GM21360 (cell line): ENCODE results near the gene ZCWPW2.
A peak's percentile ranks its signal among the peaks of the same experiment; 100 is the strongest.

Experiments
- ATAC-seq: cut with Tn5 transposase; IDR thresholded peaks from one replicate; pipeline ENCODE4 v1.9.1; 2021; ENCODE audit warnings: mild to moderate bottlenecking, moderate library complexity; ENCODE audit not compliant: unreplicated experiment

ZCWPW2 gene

GRCh38 chr3:28349469-28350000 lies 1.0 kb downstream of the ZCWPW2 start:
- no peak for ATAC-seq

GRCh38 chr3:28376424-28376823 lies 27.9 kb downstream of the ZCWPW2 start:
- no peak for ATAC-seq

- no peak for ATAC-seq
These were observed 37.5 kb downstream of the ZCWPW2 start for GRCh38 chr3:28386049-28386448.

DNA sequence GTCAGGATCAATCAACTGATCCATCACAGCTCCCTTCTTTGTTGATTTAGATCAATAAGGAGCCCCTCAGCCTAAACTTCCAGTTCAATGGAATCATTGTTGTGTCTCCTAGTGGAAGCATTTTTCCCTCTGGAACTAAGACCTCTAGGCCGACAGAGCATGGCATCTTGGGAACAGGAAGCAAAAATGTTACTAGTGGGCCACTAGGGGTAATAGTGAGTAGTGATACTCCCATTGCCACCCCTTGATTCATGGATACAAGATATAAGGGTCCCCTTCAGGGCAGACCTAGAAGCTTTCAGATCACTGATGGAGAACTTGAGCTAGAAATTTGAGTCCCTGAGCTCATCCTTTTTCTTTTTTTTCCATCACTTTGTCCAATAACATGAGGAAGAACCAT lies 40.5 kb downstream of the ZCWPW2 start:
- ATAC-seq = no peak

GRCh38 chr3:28399206-28399605 lies 50.7 kb downstream of the ZCWPW2 start:
- ATAC-seq = no peak

- no peak for ATAC-seq
These were observed 57.7 kb downstream of the ZCWPW2 start for GRCh38 chr3:28406241-28406640.

- no peak for ATAC-seq
These were observed 100.9 kb downstream of the ZCWPW2 start for GRCh38 chr3:28449398-28449797.

- ATAC-seq = no peak
These were observed 114.3 kb downstream of the ZCWPW2 start for GRCh38 chr3:28462866-28463265.

GRCh38 chr3:28467414-28467813 lies 118.9 kb downstream of the ZCWPW2 start:
- no peak for ATAC-seq

DNA sequence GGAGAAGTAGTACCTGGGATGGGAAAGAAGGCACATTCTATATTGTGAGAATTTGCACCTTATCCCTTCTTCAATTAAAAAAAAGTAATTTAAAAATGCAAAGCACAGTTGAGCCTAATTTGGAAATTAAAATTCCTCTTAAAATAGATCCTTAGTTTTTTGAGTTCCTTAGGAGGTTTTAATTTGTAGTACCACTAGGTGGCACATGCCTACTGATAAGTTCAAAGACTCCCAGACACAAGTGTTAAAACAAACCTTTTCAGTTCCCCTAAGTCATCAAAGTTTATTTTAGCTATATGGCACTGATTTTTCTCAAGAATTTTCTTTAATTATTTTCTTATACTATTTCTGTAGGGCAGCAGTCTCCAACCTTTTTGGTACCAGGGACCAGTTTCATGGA lies 127.7 kb downstream of the ZCWPW2 start:
- peak; percentile 77 for ATAC-seq

GRCh38 chr3:28476764-28477163 lies 128.2 kb downstream of the ZCWPW2 start:
- ATAC-seq = no peak

GRCh38 chr3:28485164-28485563 lies 136.6 kb downstream of the ZCWPW2 start:
- no peak for ATAC-seq

DNA sequence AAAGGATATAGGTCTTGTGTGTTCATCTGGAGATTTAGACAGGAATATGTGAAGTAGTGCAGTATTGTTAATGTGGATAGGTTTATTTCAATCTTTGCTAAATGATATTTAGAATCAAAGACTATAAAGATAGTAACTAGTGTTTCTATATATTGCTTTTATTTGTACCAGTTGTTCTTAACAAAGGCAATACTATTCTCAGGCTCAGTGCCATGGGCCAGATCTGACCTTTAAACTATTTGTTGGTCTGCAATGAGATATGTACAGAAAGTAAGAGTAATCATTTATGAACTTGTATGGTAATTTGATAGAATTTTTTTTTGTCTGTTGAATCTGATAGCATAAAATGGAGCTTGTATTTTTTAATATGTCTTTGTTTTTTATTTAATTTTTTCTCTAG lies 146.8 kb downstream of the ZCWPW2 start:
- no peak for ATAC-seq

GRCh38 chr3:28502397-28502937 lies 153.9 kb downstream of the ZCWPW2 start:
- ATAC-seq = no peak

DNA sequence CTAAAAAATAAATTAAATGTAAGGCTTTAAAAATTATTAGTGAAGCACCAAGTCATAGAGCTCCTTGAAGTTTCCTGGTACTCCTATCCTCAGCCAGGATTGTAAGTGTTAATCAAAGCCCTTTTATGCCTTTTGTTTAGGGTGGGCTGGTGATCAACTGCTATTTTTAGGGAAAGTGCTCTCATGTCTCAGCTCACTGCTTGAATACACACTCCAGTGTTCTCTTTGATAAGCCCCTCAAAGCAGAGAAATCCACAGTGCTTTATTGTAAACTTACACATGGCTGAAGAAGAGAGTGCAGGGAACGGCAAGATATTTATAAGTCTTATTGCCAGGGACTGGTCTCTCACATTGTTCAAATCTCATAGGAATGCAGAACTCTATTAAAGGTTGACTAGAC lies 156.5 kb downstream of the ZCWPW2 start:
- no peak for ATAC-seq

- no peak for ATAC-seq
These were observed 173.1 kb downstream of the ZCWPW2 start for GRCh38 chr3:28521663-28522062.

GRCh38 chr3:28542351-28542750 lies 193.8 kb downstream of the ZCWPW2 start:
- ATAC-seq = no peak

GRCh38 chr3:28544236-28544635 lies 195.7 kb downstream of the ZCWPW2 start:
- ATAC-seq = no peak

DNA sequence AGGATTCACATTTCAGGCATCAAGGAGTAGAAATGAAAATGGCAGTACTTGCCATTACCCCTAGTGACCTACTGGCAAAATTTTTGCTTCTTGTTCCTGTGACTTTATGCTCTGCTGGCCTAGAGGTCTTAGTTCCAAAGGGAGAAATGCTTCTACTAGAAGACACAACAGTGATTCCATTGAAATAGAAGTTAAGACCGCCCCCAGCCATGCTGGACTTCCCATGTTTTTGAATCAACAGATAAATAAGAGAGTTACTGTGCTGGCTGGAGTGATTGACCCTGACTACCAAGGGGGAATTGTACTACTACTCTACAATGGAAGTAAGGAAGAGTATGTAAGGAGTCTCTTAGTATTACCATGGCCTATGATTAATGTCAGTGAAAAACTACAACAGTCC lies 196.3 kb downstream of the ZCWPW2 start:
- ATAC-seq = no peak

DNA sequence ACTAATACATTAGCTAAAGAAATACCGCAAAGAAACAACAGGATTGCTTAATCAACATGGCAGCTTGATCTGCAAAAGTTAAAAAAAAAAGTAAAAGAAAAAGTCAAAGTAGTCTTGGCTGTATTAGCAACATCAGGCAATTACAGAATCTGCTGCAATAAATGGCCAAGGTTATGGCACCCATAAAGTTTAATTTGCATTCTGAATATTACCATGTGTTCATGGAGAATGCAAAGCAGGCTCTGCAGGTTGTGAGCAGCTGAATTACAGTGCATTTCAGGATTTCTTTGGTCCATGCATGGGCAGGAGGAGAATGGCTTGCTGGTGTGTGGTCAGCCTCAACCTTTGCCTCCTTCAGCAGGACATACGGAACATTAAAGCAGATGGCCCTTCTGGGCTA lies 199.2 kb downstream of the ZCWPW2 start:
- no peak for ATAC-seq

DNA sequence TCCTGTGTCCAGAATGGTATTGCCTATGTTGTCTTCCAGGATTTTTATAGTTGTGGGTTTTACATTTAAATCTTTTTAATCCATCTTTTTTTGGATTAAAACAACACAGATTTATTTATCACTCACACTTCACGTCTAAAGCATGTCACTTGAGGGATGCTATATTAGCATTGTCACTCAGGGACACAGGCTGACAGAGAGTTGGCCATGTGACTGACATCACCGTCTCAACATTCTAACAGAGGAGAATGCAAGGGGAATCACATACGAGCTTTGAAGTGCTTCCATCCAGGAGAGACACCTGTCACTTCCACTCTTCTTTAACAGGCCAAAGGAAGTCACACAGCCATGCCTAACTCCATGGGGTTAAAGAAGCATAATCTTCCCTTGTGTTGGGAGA lies 204.7 kb downstream of the ZCWPW2 start:
- no peak for ATAC-seq

DNA sequence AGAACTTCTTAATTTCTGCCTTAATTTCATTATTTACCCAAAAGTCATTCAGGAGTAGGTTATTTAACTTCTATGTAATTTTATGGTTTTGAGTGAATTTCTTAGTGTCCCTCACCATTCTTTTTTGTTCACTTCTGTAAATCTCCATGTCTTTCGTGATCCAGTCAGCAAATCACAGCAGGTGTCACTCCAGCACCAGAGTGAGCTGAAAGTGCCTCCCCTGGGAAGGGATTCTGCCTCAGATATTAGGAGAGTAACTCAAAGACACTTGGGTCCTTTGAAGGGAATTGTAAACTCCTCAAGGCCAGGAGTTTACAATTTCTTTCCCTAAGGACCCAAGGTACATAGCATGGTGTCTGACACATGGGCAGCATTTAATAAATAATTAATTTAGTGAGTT lies 207.7 kb downstream of the ZCWPW2 start:
- ATAC-seq = no peak

DNA sequence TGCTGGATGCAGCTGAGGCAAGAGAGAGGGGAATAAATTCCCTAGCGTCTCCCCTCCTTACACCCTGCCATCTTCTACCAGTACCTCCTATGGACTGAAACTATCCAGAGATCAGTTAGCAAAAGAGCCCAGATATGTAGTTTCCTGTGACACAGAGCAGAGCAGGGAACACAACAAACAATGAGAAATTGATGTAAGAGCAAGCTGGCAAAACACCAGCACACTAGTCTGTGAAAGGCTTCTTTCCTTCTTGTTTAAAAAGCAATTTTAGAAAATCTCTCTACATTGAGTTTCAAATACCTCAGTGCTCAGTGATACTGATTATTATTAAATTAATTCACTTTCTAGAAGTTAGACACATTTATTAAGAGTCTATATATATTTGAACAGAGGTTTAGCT lies 215.7 kb downstream of the ZCWPW2 start:
- no peak for ATAC-seq
